CD4-positive, alpha-beta T cell treated with Interleukin-21 for 1 hour (primary cell): ENCODE results near the gene INPP5E.

ENCODE experiments used
- DNase-seq: peaks from one replicate; pipeline ENCODE4 v3.0.0-alpha.2; 2020

The INPP5E gene

GRCh38 chr9:136439481-136440408, at the start of gene INPP5E:
TSS of gene INPP5E (minus strand) at chr9:136439845. CDS start at chr9:136439419, 426 bp downstream.
- peak; percentile 85 for DNase-seq

- DNase-seq: peak; percentile 77
Measured at GRCh38 chr9:136488247-136489214, 48.9 kb upstream of the INPP5E start.

- DNase-seq: no peak
Measured at GRCh38 chr9:136487672-136488071, 48.0 kb upstream of the INPP5E start.

- no peak for DNase-seq
Measured at GRCh38 chr9:136486823-136487620, 47.4 kb upstream of the INPP5E start.

GRCh38 chr9:136486131-136486530, 46.5 kb upstream of the INPP5E start:
- DNase-seq: no peak

GRCh38 chr9:136485049-136486045, 45.7 kb upstream of the INPP5E start:
- DNase-seq: peak; percentile 82

GRCh38 chr9:136484153-136485048, 44.8 kb upstream of the INPP5E start:
- no peak for DNase-seq

GRCh38 chr9:136483589-136484152, 44.0 kb upstream of the INPP5E start:
- peak; percentile 95 for DNase-seq

- peak; percentile 99 for DNase-seq
Measured at GRCh38 chr9:136482793-136483588, 43.3 kb upstream of the INPP5E start, which contains the start of gene SEC16A. TSS of gene SEC16A (minus strand) at chr9:136483040. CDS start at chr9:136477615, 5,425 bp downstream.

- DNase-seq: peak; percentile 76
Measured at GRCh38 chr9:136482046-136482792, 42.6 kb upstream of the INPP5E start.

- peak; percentile 25 for DNase-seq
Measured at GRCh38 chr9:136481558-136481957, 41.9 kb upstream of the INPP5E start.

- DNase-seq: no peak
Measured at GRCh38 chr9:136476369-136477150, 36.9 kb upstream of the INPP5E start.

GRCh38 chr9:136474974-136475865, 35.6 kb upstream of the INPP5E start:
- DNase-seq: no peak

- DNase-seq: no peak
Measured at GRCh38 chr9:136474021-136474640, 34.5 kb upstream of the INPP5E start.

- no peak for DNase-seq
Measured at GRCh38 chr9:136473354-136473721, 33.7 kb upstream of the INPP5E start.
